NCI-H146 (cell line): ENCODE measurements around the gene RAPGEF3.

Source experiments
- DNase-seq: peaks from one replicate; lab custom pipeline; 2025; lab: John Stamatoyannopoulos, UW

Gene RAPGEF3

DNA sequence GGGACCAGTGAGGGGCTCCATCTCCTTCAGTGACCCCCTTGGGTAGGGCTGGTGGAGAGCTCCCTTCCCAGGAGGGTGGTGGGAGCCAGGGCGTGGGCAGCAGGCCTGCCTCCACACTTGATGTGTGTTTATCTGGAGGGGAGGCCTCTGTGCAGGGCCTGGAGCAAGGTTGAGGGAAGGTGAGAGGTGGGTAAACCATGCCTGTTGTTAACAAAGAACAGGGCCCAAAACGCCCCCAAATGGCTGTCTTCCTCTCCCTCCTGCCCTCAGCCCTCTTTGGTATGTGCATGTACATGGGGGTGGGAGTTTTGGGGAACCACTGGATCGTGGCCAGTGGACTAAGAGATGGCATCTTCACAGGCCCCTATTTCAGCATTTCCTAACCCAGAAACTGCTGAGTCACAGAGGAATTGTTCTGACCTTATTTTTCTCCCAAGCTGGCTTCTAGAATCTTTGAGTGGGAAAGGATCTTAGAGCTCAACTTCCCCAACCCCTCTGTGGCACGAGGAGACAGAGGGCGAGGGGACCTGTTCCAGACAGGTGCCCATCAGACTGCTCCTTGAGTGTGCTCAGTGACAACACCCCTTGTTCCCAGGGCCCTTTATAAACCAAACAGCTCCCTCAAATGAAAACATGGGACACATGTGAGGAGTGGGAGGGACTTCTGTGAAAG lies 17.9 kb upstream of the RAPGEF3 start:
- DNase-seq = no peak

DNA sequence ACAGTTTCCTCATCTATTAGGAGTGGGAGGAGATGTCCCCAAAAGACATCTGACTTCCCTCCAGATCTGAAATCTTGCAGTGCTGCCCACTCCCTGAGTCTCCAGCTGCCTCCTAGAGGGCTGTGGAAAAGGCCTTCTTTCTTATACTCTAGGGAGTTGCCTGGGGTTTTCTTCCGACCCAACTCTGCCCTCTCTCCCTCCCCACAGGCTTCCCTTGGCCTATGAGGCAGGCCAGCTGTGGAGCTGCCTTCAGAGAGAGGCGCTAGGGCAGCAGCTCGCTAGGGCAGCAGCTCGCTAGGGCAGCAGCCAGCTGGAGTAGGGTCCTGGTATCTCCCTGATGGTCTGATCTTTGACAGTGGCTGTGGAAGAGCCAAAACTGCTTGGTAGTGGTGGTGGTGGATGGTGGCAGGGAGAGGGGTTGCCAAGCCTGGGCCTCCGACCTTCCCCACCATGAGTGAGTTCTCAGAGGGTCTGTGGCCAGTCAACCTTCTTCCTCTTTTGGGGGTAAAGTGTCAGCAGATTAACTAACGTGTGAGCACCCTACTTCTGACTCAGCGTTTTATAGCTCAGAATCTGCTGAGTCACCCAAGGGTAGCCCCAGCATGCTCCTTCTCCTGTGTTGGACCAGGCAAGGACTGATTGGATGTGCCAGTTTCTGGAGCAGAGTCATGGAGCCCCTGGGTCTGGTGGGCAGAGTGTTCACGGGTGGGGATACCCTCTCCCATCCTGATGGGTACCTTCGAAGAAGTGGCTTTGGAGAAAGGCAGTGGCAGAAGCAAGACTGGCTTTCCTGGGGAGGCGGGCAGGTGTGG lies 16.6 kb upstream of the RAPGEF3 start:
- no peak for DNase-seq

GRCh38 chr12:47774663-47775062 lies 16.0 kb upstream of the RAPGEF3 start:
- no peak for DNase-seq

GRCh38 chr12:47773858-47774580 lies 15.3 kb upstream of the RAPGEF3 start:
- DNase-seq = no peak

- DNase-seq = peak; percentile 85
Measured at GRCh38 chr12:47773062-47773857, 14.6 kb upstream of the RAPGEF3 start, which contains the start of gene SLC48A1. Gene SLC48A1 (plus strand): TSS chr12:47773238. CDS start chr12:47773305, 67 bp downstream.

GRCh38 chr12:47772738-47773061 lies 14.0 kb upstream of the RAPGEF3 start:
- DNase-seq = no peak

DNA sequence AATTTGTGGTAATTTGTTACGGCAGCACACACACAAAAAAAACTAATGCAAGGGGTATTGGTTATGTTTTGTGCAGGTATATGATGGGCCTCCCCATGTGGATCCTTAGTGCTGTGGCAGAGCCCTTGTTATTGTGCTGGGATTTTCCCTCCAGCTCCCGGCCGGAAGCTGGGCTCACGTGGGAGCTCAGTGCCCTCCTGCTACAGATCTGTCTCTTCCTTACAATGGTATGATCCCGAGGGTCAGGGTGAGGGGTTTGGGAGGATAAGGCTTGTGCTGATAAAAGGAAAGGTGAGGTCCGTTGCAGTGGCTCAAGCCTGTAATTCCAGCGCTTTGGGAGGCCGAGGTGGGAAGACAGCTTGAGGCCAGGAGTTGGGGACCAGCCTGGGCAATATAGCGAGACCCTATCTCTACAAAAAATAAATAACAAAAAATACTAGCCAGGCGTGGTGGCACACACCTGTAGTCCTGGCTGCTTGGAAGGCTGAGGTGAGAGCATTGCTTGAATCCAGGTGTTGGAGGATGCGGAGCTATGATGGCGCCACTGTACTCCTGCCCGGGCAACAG lies 13.5 kb upstream of the RAPGEF3 start:
- no peak for DNase-seq

DNA sequence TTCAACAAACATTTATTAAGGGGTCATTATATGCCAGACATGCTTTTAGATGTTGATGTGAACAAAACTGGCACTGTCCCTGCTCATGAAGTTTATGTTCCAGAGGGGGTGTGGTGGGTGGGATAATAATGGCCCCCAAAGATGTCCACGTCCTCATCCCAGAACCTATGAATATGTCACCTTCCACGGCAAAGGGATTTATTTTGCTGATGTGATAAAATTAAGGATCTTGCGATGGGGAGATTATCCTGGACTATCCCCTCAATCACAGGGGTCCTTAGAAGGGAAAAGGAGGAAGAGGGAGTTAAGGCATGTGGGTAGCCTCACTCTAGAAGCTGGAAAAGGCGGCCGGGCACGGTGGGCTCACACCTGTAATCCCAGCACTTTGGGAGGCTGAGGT lies 12.6 kb upstream of the RAPGEF3 start:
- DNase-seq = no peak

DNA sequence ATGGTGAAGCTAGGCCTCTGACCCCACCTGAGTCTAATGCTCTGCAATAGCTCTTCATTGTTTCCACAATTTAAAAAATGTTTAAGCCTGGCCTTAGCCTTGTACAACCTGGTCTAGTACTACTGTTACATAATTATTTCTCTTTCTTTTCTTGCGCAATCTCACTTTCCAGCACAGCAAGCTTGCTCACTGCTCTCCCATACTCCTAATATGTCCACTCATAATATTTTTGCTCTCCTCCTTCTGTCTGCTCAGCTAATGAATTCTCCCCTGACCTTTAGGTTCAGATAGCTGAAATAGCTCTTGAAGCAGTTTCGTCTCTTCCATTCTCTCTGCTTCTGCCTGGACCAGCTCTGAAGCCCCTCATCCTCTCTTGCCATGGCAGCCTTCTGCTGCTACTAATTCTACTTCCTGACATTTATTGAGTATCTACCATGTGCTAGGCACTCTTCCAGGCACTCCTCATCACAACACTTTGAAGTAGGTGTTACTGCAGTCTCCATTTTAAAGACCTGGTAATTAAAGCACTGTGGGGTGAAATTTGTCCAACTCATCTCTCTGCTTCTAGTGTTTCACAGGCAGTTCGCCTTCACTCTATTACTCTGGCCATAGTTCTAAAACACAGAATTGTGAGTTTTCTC lies 11.5 kb upstream of the RAPGEF3 start:
- DNase-seq = no peak

- DNase-seq = no peak
Measured at GRCh38 chr12:47769234-47770085, 10.8 kb upstream of the RAPGEF3 start.

DNA sequence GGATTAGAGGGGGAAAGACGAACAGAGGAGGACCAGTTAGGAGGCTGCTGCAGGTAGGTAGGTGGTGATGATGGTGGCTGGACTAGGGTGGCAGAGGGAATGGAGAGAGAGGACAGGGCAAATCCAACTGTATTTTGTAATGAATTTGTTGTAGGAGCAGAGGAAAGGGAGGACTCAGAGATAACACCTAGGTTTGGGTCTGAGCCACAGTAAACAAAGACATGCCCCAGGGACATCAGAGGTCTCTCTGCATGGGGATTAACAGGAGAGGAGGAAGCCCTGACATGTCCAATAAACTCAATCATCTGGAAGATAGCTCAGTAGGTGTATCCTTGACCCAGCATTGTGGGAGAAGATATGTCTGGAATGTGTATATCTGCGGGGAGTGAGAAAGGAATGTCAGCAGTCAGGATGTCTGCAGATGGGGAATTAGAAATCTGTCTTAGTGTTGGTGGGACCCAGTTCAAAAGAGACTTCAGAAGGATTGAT lies 9.7 kb upstream of the RAPGEF3 start:
- DNase-seq = peak; percentile 26

DNA sequence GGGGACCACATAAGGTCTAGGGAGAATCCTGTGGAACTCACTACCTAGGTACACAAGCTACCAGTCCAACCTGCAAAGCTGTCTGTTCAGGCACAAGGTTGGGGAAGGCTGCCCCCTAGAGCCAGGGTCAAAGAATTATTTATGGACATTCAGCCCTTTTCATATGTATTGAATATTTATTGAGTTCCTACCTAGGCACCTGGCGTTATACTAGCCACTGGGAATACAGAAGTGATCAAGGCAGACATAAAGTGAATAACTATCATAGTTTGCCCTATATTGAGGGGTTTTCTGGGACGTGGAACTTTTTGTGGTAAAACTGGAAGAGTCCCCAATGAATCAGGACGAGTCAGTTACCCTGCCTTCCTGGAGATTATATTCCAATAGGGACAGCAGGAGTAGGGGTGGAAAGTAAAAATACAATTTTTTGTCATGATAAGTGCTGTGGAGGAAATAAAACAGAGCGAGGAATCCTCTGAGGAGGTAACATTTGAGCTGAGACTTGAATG lies 8.6 kb upstream of the RAPGEF3 start:
- DNase-seq = peak; percentile 67

DNA sequence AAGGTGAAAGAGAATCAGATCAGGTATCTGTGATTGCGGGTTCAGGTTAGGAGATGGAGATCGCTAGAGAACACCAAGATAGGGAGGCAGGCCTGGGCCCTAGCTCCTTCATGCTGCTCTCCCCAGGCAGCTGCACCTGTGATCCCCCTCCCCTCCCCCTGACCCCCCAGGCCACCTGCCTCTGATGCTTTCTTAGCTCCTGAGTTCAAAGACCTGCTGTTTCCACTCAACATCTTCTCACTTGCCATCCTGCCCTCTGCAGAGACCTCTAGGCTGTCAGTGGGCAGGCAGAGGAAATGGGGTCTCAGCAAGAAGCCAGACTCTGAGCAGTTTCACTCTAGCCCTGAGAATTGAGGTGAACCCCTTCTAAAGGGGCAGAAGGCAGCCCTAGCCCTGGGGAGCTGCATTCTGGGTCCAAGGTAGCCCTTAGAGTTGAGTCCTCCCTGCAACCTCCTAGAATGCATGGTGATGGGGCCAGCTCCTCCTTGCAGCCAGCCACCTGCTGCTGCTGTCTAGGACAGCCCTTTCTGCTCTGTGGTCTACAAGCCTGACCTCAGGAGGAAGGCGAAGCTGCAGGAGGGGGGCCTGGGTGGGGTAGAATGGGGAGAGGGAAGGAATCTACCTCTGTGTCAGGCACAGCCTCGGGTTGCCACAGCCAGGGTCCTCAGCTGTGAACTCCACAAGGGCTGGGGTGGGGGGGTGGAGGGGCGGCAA lies 8.0 kb upstream of the RAPGEF3 start:
- DNase-seq = no peak

- DNase-seq = no peak
Measured at GRCh38 chr12:47763481-47764346, 5.0 kb upstream of the RAPGEF3 start.

DNA sequence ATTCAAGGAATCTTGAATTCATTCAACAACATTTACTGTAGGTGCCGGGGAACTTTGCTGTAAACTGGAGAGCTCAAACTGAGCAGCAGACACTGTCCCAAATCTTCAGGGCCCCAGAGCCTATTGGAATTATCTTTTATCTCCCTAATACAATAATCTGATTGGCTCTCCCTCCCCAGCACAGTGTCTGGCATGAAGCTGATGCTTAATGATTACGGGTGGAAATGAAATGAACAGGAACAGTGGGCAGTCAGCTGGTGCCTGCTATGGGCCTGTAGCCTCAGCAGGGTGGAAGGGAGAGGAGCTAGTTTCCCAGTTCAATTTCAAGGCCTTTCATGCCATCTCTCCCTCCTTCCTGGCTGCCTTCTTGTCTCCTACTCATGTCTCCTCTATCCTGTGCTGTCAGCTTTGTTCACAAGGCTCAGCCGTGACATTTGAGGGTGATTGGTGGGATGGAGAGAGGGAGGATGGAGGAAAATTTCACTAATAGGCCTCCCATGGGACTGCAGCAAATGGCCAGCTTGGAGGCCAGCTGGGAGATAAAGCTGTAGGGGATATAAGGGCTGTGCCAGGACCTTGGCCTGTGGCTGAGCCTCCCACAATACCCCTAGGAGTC lies 4.3 kb upstream of the RAPGEF3 start:
- no peak for DNase-seq

- no peak for DNase-seq
Measured at GRCh38 chr12:47758584-47758833, 171 bp downstream of the RAPGEF3 start.

- DNase-seq = no peak
Measured at GRCh38 chr12:47757840-47758583, 668 bp downstream of the RAPGEF3 start.
